ENCODE data around the gene KDELR1. TPM values are rescaled to one million over a fixed set of nuclear protein-coding genes. Genes with fewer than 3 reads are reported as not detected.

The KDELR1 gene
- total and polyA plus RNA-seq, 9 of the 15 experiments (the other 6 are each of a cell fraction or from before 2014, with no cell fraction given) = 6.1 to 165 (median 58.5) TPM

GRCh38 chr19:48391100-48392005 lies at the start of gene KDELR1 (continued):
- TF ChIP-seq MNT (conservative IDR thresholded peaks at IDR 0.05) = 0 out of 4 replicates have a peak, but pooled peaks of 1 of the 2 experiments have one; percentile 46
- TF ChIP-seq ZBED1 (IDR thresholded peaks at IDR 0.05) = no peak
- no peak for TF ChIP-seq CBFA2T3 (IDR thresholded peaks at IDR 0.05)
- TF ChIP-seq XRCC5 (IDR thresholded peaks at IDR 0.05; ENCODE audit: low read depth, low read length) = peak; percentile 83; the same call in 1 of the 2 replicates
- TF ChIP-seq ZNF184 (CRISPR knock-in tag; IDR thresholded peaks at IDR 0.05) = no peak
- no peak for TF ChIP-seq DNMT1 (IDR thresholded peaks at IDR 0.05)
- TF ChIP-seq E4F1 (CRISPR knock-in tag; IDR thresholded peaks at IDR 0.05; ENCODE audit: borderline replicate concordance) = no peak
- no peak for TF ChIP-seq HSF4 (CRISPR knock-in tag; IDR thresholded peaks at IDR 0.05; ENCODE audit: borderline replicate concordance)
- TF ChIP-seq PTBP1 (IDR thresholded peaks at IDR 0.05; ENCODE audit: low read depth, low read length) = no peak
- TF ChIP-seq ZBTB7A (IDR thresholded peaks at IDR 0.05; ENCODE audit: borderline replicate concordance, control insufficient read depth, low read depth, low read length) = peak; percentile 92
- no peak for TF ChIP-seq CREB1 (IDR thresholded peaks at IDR 0.05)
- TF ChIP-seq CREB1 (CRISPR knock-in tag; IDR thresholded peaks at IDR 0.05) = no peak
- TF ChIP-seq ZNF253 (CRISPR knock-in tag; conservative IDR thresholded peaks at IDR 0.05) = no peak
- TF ChIP-seq GTF2B (IDR thresholded peaks at IDR 0.05; ENCODE audit: extremely low read depth, insufficient read length) = no peak
- TF ChIP-seq NCOA4 (IDR thresholded peaks at IDR 0.05; ENCODE audit: partially characterized antibody) = no peak
- 0 out of 2 replicates have a peak, but pooled peaks have one; percentile 37 for TF ChIP-seq CREM (IDR thresholded peaks at IDR 0.05; ENCODE audit: low read depth)
- 0 out of 2 replicates have a peak, but pooled peaks have one; percentile 55 for TF ChIP-seq RBM14 (IDR thresholded peaks at IDR 0.05; ENCODE audit: borderline replicate concordance, insufficient read depth, low read depth, low read length)
- TF ChIP-seq JUND (IDR thresholded peaks at IDR 0.05; ENCODE audit: borderline replicate concordance, low read depth, low read length) = peak; percentile 51; the same call in 1 of the 2 replicates
- no peak; the same call in 2 of the 3 replicates for TF ChIP-seq JUND (tag; IDR thresholded peaks at IDR 0.05; ENCODE audit: borderline replicate concordance, low read depth, low read length)
- no peak for TF ChIP-seq KLF6 (CRISPR knock-in tag; IDR thresholded peaks at IDR 0.05; ENCODE audit: borderline replicate concordance)
- TF ChIP-seq EP400 (IDR thresholded peaks at IDR 0.05) = peak; percentile 3; the same call in 1 of the 2 replicates
- TF ChIP-seq, protein P1, sequence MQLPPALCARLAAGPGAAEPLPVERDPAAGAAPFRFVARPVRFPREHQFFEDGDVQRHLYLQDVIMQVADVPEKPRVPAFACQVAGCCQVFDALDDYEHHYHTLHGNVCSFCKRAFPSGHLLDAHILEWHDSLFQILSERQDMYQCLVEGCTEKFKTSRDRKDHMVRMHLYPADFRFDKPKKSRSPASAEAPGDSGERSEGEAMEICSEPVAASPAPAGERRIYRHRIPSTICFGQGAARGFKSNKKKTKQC (CRISPR knock-in tag; IDR thresholded peaks at IDR 0.05) = 0 out of 2 replicates have a peak, but pooled peaks have one; percentile 58
- no peak for TF ChIP-seq ZNF436 (CRISPR knock-in tag; IDR thresholded peaks at IDR 0.05)

All from K562 (cell line).